HepG2 (cell line): Measurements from ENCODE around the gene CILP2. TPM values are rescaled to one million over a fixed set of nuclear protein-coding genes. Genes with fewer than 3 reads are reported as not detected.

Source experiments
- NCOR1 ChIP-seq: fragments of 200-600 bp; sonication (generic); IDR thresholded peaks from 2 replicates; pipeline ENCODE4 v1.7.0; 2017; ENCODE audit warnings: antibody characterized with exemption, low read length, borderline replicate concordance
- polyA plus RNA-seq, 8 experiments: library from polyadenylated mRNA; depleted of rRNA in 3 of 8; stranded (reverse) in 7 of 8; unstranded in 1 of 8; fragments of >200 nt; fragmentation: Illumina TruSeq in 4 of 8; extraction: Trizol in 4 of 8; gene quantifications; 2 replicates each; pipeline versions ENCODE4 v1.2.1 to v1.2.3, GENCODE V29; 2011 to 2016; ENCODE audit warnings: low read depth in 4 of 8, missing spikeins in 1 of 8, mixed read lengths in 1 of 8; ENCODE audit not compliant: insufficient read depth in 1 of 8
- total RNA-seq, 5 experiments: library from RNA; depleted of rRNA; stranded (reverse); fragments of >200 nt; fragmentation: Illumina TruSeq; extraction: Trizol; gene quantifications; 2 replicates each; pipeline ENCODE4 v1.2.3, GENCODE V29; 2016; ENCODE audit warnings: low read depth in 1 of 5
- TF ChIP-seq, protein P1 (sequence below): sonication (generic); formaldehyde crosslinking; IDR thresholded peaks from 2 replicates; pipeline ENCODE4 v1.8.0; 2022; ENCODE audit warnings: missing genetic modification reagents, mild to moderate bottlenecking, borderline replicate concordance
- TF ChIP-seq, protein P2 (sequence below): sonication (generic); formaldehyde crosslinking; IDR thresholded peaks from 2 replicates; pipeline ENCODE4 v1.5.0; 2020; ENCODE audit warnings: mild to moderate bottlenecking, missing genetic modification reagents
- TF ChIP-seq, protein P3 (sequence below): sonication (generic); formaldehyde crosslinking; IDR thresholded peaks from 2 replicates; pipeline ENCODE4 v1.5.1; 2020; ENCODE audit warnings: mild to moderate bottlenecking, missing genetic modification reagents, moderate library complexity
- TF ChIP-seq, protein P4 (sequence below): IDR thresholded peaks from 2 replicates; pipeline ENCODE4 v1.6.1; 2016; ENCODE audit warnings: missing genetic modification reagents, missing compliant biosample characterization
- TF ChIP-seq, protein P5 (sequence below): sonication (generic); formaldehyde crosslinking; IDR thresholded peaks from 2 replicates; pipeline ENCODE4 v1.8.1; 2023; ENCODE audit warnings: mild to moderate bottlenecking, missing genetic modification reagents

The CILP2 gene
- total and polyA plus RNA-seq, 2 of the 13 experiments (the other 11 are each of a cell fraction or from before 2014, with no cell fraction given): 0.09 to 0.37 TPM

DNA sequence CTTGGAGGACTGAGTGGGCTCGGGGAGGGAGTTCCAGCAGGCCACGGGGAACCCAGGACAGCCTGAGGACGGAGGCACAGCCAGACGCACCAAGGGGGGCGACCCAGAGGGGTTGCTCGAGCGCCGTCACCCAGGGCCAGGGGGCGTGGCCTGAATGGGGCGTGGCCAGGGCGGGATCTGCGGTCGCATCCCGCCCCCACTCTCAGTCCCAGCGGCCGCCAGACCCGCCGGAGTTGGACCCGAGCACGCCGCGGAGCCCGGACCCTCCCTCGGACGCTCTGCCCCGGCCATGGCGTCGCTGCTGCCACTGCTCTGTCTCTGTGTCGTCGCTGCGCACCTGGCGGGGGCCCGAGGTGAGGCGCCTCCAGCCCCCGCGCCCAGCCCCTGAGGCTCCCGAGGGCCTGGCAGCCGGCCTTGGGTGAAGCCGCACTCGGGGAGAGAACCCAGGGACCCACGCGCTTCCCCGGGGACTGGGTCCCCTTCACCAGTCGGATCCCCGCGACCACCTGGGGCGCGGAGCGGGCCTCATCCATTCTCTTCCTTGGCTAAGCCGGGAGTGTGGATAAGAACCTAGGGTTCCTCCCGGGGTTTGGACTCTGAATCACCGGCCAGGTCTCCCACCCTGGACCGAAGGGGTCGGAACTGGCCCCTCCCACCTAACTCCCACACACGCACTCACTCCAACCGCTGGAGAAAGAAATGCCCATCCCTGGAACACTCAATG is at the start of gene CILP2 (continued):
- TF ChIP-seq, protein P1, sequence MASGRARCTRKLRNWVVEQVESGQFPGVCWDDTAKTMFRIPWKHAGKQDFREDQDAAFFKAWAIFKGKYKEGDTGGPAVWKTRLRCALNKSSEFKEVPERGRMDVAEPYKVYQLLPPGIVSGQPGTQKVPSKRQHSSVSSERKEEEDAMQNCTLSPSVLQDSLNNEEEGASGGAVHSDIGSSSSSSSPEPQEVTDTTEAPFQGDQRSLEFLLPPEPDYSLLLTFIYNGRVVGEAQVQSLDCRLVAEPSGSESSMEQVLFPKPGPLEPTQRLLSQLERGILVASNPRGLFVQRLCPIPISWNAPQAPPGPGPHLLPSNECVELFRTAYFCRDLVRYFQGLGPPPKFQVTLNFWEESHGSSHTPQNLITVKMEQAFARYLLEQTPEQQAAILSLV (CRISPR knock-in tag): no peak
- TF ChIP-seq, protein P2, sequence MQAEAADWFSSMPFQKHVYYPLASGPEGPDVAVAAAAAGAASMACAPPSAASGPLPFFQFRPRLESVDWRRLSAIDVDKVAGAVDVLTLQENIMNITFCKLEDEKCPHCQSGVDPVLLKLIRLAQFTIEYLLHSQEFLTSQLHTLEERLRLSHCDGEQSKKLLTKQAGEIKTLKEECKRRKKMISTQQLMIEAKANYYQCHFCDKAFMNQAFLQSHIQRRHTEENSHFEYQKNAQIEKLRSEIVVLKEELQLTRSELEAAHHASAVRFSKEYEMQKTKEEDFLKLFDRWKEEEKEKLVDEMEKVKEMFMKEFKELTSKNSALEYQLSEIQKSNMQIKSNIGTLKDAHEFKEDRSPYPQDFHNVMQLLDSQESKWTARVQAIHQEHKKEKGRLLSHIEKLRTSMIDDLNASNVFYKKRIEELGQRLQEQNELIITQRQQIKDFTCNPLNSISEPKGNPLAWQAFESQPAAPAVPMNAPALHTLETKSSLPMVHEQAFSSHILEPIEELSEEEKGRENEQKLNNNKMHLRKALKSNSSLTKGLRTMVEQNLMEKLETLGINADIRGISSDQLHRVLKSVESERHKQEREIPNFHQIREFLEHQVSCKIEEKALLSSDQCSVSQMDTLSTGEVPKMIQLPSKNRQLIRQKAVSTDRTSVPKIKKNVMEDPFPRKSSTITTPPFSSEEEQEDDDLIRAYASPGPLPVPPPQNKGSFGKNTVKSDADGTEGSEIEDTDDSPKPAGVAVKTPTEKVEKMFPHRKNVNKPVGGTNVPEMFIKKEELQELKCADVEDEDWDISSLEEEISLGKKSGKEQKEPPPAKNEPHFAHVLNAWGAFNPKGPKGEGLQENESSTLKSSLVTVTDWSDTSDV (CRISPR knock-in tag): 0 out of 2 replicates have a peak, but pooled peaks have one; percentile 58
- TF ChIP-seq, protein P3, sequence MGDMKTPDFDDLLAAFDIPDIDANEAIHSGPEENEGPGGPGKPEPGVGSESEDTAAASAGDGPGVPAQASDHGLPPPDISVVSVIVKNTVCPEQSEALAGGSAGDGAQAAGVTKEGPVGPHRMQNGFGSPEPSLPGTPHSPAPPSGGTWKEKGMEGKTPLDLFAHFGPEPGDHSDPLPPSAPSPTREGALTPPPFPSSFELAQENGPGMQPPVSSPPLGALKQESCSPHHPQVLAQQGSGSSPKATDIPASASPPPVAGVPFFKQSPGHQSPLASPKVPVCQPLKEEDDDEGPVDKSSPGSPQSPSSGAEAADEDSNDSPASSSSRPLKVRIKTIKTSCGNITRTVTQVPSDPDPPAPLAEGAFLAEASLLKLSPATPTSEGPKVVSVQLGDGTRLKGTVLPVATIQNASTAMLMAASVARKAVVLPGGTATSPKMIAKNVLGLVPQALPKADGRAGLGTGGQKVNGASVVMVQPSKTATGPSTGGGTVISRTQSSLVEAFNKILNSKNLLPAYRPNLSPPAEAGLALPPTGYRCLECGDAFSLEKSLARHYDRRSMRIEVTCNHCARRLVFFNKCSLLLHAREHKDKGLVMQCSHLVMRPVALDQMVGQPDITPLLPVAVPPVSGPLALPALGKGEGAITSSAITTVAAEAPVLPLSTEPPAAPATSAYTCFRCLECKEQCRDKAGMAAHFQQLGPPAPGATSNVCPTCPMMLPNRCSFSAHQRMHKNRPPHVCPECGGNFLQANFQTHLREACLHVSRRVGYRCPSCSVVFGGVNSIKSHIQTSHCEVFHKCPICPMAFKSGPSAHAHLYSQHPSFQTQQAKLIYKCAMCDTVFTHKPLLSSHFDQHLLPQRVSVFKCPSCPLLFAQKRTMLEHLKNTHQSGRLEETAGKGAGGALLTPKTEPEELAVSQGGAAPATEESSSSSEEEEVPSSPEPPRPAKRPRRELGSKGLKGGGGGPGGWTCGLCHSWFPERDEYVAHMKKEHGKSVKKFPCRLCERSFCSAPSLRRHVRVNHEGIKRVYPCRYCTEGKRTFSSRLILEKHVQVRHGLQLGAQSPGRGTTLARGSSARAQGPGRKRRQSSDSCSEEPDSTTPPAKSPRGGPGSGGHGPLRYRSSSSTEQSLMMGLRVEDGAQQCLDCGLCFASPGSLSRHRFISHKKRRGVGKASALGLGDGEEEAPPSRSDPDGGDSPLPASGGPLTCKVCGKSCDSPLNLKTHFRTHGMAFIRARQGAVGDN (CRISPR knock-in tag): peak; percentile 22; the same call in 1 of the 2 replicates
- TF ChIP-seq, protein P4, sequence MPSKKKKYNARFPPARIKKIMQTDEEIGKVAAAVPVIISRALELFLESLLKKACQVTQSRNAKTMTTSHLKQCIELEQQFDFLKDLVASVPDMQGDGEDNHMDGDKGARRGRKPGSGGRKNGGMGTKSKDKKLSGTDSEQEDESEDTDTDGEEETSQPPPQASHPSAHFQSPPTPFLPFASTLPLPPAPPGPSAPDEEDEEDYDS (CRISPR knock-in tag): no peak
- TF ChIP-seq NCOR1: no peak
- TF ChIP-seq, protein P5, sequence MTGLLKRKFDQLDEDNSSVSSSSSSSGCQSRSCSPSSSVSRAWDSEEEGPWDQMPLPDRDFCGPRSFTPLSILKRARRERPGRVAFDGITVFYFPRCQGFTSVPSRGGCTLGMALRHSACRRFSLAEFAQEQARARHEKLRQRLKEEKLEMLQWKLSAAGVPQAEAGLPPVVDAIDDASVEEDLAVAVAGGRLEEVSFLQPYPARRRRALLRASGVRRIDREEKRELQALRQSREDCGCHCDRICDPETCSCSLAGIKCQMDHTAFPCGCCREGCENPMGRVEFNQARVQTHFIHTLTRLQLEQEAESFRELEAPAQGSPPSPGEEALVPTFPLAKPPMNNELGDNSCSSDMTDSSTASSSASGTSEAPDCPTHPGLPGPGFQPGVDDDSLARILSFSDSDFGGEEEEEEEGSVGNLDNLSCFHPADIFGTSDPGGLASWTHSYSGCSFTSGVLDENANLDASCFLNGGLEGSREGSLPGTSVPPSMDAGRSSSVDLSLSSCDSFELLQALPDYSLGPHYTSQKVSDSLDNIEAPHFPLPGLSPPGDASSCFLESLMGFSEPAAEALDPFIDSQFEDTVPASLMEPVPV: no peak
